SK-N-DZ (cell line): ENCODE measurements around the gene RALGPS1.

ENCODE experiments used
- DNase-seq: peaks from one replicate; pipeline ENCODE4 v3.0.0-alpha.2; 2015; ENCODE audit warnings: low spot score

Gene RALGPS1

DNA sequence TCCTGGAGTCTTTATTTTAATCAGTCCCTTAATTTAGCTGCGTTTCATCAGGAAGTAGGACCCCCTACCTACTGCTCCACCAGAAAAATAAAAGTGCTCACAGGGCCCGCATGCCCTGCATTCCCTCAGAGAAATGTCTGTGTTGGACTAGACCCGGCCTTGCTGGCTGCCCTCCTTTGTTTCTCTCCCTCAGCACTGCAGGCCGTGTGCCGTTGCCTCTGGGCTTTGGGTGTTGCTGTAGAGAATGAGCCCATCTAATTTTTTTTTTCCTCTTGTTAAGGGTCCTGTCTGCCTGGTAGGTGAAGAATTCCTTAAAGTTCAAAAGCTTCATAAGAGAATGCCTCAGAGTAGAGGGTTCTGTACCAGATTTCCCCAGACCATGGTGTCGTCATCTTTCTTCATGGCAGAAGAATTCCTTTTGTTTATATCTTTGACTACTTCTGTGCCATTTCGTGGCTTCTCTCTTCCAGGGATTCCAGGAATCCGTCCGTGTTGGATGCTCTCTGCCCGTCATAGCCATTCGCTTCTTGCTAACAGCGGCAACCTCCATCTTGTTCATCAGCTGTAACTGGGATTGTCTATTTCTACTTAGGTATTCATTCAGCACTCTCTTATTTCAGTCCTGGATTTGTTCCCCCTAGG, 257.6 kb downstream of the RALGPS1 start:
- no peak for DNase-seq

DNA sequence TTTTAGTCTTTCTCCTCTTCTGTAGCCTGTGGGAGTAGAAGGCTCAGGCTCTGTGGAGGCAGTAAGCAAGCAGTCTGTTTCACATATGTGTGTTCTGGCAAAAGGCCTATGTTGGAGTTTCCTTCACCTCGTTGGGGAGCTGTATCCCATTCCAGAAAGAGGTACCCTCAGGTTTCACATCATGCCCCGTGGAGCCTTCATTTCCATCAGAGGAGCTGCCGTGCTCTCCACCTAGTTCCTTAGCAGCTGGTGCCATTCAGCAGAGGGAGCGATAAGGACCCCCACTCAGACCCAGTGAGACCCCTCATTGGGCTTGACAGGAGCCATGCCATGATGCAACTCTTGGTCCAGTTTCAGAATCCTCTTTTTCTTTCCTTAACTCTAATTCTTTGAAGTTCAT, 258.5 kb downstream of the RALGPS1 start:
- no peak for DNase-seq

DNA sequence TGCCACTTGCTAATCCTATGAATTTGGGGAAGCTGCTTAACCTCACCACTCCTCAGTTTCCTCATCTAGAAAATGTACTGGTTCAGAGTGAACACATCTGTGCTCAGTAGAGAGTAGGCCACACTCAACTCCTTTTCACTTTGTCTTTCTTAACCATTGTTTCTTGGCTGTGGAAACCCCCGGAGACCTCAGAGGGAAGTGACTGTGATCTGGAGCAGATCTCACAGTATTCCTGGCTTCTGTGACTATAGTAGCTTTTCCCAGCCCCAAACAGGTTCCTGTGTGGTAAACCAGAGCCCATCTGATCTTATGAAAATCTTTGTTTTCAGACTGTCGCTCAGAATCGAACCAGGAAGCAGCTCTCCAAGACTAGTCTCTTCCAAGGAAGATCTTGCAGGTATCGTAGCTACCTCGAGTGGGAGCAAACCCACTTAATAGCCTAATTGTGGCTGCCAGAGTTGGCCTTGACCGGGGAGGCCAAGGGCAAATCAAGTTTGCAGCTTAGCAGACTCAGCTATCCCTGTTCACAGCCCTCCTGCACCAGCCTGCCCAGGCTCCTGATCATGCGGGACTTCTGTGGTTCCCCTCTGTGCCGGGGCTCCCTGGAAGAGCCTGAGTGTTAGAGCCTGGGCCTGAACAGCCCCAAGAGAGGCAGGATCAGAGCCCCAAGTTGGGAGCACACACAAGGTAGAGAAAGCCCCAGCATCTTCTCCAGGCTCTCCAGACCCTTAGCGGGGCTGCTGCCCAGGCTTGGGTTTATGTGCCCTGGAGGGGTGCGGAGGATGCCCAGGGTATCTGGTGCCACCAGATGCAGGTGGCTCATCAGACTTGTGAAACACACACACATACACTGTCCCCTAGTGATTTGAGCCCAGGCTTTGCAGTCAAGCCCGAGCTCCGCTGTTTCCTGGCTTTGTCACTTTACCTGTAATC, 260.1 kb downstream of the RALGPS1 start:
- DNase-seq, result no peak

DNA sequence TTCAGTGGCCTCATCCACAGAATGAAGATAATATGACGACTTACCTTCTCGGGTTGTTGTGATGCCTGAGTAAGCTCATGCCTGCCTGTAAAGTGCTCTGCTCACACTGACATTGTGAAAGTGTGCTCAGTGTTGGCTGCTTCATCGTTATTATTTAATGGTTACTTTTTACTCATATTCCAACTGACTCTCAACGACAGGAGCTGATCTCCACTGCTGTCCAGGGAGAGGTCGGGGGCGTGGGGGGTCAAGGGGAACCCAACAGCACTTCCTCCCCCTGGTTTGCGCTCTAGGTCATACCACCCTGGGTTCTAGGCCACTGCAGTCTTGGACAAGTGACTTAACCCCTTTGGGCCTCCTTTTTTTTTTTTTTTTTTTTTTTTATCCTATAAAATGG, 260.7 kb downstream of the RALGPS1 start:
- no peak for DNase-seq

DNA sequence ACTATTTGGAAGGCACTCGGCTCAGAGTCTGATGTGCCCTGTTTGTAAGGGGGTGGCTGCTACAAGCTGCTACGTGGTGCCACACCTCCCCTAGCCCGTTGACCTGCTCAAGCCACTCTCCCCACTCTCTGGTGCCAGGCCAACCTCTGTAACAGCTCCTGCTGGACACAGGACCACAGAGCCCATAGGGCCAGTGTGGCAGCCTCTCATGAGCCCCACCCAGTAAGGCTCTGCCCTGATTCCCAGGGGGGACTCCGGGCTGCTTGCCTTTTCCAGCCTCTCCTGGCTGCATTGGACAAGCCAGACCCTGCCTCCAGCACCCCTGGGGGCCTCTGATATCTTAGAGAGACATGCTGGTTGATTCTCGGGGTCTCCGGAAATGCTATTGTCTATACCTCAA, 261.2 kb downstream of the RALGPS1 start:
- DNase-seq, result no peak

DNA sequence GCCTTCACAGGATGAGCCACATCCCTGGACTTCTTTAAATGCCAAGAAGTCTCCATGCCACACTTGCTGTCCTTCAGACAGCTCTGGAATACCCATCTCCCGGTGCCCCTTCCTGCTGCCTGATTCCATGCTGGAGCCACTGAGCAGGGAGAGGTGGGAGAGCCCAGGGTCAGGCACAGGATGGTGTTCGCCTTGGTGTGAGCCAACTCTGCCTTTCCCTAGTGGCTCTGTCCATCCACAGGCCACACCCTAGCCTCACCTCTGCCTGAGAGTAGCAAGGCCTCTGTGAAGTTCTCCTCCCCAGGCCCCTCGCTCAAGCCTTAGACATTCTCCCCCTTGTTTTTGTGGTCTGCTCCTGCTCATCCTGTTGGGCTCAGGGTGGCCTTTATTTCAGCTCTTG, 262.0 kb downstream of the RALGPS1 start:
- DNase-seq, result no peak

DNA sequence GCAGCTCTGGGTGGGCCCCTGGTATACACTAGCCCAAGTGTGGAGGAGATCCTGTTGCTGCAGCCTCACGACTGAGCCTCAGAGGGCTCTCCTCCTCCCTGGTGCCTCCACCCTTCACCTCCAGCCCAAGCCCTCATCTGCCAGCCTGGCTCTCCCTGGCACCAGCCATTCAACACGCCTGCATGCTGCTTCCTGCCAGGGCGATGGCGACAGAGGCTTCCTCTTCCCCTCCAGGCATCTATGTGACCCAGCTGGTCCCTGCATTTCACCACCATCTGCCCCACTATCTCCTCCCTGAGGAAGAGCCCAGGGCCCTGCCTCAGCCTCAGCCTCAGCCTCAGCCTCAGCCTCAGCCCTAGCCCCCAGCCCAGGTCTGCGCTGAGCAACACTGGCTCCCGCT, 262.6 kb downstream of the RALGPS1 start:
- no peak for DNase-seq

DNA sequence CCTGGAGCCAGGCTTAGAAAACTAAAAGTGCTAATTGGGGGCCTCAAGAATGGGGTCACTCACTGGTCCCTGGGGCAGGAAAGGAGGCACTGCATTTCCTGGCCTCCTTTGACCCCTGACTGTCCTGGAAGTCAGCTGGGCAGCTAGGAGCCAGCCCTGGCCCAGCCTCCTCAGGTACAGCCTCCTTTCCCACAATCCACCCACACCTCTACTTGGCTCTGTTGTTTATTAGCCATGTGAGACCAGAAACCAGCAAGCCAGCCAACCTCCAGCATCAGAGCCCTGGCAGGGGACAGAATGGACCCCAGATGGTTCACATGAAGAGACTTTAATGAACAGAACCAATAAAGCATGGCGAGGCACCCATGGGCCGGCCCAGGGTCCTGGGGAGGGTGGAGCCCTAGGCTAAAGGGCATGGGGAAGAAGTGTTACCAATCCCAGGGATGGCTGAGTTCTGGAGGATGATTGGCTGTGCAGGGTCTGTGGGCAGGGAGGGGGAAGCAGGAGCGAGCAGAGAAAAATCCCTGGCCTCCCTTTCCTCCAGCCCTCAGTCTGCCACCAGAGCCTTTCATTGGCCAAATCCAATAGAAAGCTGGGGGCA, 263.2 kb downstream of the RALGPS1 start:
- DNase-seq, result no peak

DNA sequence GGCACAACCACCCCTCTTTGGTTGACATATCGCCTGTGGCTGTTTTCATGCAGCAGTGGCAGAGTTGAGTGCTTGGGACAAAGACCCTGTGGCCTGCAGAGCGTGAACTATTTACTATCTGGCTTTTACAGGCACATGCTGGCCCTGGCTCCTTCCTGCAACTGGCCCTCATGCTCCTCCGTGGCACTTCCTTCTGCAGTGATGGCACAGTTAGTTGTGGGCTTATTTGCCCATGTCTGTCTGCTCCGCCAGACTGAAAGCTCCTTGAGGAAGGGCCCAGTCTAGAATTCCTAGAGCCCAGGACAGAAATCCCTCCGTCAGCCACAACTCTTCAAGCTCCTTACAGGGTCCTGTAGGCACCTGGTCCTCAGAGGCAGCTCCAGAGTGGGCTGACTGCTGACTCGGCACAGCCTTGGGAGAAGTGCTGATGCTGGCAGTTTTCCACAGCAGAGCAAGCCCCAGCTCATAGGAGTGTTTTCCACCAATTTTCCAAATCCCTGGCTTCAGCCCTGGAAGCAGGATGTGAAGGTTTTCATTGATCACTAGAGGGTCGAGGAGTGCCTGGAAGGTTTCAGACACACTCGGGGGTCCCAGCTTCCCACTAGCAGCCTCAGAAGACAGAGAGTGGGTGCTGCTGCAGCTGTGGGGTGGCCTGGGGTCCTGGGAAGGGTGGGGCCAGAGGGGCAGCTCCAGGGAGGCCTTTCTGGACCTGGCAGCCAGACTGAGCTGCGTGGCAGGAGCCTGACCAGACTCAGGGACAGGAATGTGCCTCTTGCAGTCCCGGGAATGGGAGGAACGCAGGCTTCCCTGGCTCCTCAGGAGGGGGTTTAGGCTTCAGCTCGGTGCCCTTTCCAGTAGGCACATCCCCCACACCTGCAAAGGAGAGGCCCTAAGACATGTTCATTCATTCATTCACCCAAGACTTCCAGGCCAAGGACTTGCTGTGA, 264.4 kb downstream of the RALGPS1 start:
- no peak for DNase-seq

DNA sequence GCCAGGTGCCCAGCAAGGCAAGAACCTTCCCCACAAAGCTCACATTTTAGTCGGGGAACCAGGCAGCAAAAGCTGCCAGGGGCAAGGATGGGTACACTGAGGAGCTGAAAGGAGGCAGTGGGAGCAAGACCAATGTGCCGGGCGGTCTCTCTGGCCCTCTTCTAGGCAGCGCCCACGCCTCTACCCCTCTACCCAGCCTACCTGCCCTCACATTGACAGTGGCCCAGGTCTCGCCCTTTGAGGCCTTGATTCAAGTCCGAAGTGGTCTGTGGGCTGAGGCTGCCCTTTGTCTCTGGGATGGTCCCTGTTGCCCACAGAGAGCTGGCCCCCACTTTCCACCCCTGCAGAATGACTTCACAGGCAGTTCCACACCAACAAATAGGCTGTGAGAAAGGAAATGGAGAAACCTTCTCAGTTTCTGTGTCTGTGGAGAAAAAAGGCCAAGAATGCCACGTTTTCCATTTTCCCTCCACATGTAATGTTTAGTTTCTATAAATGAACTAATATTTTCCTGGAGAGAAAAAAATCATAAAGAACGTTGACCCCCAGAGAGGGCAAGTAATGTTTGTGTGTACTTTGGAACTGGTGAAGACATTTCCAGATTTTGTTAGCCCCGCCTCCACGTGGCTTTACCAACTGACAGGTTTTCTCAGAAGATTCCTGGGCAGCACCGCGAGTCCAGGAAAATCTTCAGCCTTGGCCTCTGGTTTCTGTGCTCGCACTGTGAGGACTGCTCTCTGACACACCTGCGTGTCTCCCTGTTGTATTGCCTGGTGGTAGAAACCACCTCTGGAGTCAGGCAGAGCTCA, 265.3 kb downstream of the RALGPS1 start:
- DNase-seq, result no peak

DNA sequence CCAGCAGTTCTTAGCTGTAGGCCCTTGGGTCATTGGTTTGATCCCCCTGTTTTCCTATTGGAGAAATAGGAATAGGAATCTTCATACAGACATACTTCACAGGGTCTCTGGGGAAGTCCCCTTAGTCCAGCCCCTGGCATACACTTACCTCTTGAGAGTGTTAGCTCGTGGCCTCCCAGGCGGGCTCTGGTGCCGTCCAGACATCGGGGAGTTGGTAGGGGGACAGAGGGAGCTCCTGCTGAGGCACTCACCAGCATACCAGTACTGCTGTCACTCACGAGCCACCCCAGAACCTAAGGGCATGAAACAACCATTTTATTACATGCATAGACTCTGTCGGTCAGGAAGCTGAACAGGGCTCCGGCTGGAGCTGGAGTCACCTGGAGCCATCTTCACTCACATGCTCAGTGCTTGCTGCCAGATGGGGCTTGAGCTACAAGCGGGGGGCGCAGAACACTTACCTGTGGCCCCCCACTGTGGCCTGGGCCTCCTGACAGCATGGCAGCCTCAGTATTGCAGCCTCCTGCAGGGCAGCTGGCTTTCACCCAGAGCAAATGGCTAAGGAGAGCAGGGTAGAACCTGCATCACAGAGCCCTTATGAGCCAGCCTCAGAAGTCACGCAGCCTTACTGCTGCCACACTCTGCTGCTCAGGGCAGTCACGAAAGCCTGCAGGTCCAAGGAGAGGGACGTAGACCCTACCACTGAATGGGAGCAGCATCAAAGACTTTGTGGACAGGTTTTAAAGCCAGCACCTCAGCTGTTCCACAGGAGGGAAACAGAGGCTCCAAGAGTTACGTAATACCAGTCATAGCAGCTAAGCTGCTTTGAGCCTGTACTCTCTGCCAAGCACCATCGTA, 266.1 kb downstream of the RALGPS1 start:
- no peak for DNase-seq

DNA sequence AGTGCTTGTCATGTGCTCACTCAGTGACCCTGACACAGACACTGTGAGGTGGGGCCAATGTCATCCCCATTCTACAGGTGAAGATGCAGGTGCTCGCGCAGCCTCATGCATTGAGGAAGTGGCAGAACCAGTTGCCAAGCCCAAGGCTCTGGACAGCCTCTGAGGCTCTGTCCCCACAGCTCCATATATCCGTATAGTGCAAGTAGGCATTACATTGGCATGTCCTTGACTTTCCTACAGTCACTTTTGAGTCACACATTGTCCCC, 266.7 kb downstream of the RALGPS1 start:
- no peak for DNase-seq

DNA sequence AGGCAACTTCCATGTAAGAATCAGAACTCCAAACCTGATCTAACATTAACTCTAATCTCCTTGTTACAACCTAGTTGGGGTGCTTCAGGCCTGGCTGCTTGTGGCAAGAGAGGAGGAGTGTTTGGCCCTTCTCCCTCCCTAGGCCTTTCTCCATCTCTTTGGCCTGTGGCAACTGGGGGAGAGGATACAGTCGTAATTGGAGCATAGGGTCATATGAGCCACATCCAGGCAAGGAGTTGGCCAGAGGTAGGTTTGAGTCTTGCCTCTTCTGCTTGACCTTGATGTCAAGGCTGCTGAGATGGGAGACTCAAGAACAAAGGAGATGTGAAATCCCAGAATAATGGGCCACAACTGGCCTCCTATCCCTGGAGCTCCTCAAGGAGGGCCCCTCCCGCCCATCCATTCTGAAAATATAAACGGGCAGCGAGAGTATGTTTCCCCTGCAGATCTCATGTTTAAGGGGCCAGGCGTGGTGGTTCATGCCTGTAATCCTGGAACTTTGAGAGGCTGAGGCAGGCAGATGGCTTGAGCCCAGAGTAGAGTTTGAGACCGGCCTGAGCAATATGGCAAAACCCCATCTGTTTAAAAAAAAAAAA, 267.1 kb downstream of the RALGPS1 start:
- no peak for DNase-seq

DNA sequence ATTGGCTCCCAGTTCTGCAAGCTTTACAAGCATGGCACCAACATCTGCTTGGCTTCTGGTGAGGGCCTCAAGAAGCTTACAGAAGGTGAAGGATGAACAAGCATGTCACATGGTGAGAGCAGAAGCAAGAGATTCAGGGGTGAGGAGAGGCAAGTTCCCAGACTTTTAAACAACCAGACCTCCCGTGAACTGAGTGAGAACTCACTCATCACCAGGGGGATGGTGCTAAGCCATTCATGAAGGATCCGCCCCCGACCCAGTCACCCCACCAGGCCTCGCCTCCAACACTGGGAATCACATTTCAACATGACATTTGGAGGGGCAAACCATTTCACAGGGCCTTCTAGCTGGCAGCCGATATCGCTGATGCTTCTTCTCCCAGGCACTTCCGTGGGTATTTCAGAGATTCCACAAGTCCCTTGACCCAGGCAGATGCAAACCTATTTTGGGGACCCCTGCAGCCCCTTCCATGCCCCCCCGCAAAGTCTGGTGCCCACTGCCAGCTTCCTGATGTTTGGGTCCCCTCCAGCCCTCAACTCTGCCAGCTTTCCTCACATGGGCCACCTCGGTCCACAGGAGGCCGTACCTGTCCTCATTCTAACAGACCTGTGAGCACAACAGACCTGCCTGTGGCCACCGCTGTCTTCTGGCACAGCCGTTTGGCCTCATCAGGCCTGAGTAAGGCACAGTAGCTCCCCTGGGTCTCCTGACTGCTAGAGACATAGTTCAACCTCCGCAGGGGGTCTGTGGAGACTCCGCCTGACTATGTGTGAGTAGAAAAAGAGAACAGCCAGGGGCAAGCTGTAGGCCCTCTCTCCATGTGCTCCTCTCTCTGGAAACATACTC, 268.5 kb downstream of the RALGPS1 start:
- no peak for DNase-seq

DNA sequence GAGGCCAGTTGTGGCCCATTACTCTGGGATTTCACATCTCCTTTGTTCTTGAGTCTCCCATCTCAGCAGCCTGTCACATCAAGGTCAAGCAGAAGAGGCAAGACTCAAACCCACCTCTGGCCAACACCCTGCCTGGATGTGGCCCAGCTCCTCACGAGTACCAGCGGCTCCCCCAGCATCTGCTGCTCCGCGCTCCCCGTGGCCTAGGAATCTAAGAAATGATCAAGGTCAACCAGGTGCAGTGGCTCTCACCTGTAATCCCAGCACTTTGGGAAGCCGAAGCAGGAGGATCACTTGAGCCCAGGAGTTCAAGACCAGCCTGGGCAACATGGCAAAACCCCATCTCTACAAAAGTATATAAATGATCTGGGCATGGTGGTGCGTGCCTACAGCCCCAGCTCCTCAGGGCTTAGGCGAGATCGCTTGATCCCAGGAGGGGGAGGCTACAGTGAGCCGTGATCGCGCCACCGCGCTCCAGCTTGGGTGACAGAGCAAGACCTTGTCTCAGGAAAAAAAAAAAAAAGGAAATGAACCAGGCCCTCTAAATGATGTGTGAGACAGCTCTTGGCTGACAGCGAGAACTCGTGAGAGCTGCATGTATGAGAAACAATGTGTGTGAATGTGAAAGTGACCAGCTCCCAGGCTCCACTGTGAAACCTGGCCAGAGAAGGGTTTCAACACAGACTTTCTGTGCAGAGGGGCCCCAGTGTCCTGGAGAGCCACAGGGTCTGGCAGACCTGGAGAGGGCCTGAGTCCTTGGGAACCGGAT, 269.4 kb downstream of the RALGPS1 start:
- DNase-seq, result no peak

DNA sequence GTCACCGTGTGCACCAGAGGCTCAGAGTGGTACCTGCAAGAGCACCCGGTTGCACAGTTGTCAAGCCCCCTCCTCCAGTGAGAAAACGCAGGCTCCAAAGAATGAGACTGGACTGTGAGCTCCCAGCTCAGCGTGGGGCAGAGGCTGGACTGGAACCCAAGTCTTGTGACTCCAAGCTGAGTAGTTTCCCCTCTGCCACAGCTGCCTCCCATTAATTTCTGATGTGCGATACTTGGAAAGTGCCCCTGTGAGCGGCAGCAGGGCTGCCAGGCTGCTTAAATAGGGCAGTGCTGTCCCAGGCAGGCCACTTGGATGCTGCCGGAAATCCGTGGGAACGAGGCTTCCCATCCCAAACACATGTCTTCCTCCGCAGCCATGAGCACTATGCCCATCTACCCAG, 270.1 kb downstream of the RALGPS1 start:
- no peak for DNase-seq

DNA sequence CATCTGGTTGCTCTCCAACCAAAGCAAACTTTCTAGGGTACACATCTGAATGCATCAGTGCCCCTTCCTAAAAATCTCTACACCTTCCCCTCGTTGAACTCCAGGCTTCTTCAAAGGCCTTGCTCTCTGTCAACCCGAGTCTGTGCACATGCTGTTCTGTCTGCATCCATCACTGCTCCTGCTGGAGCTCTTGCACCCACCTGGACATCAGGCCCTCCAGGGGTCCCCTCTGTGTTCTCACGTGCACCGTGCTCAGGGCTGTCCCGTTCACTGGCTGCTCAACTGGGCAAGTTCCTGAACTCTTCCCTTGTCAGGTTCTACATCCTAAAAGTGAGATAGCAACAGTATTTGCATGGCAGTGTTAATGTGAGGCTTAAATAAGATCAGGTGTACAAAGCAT, 270.6 kb downstream of the RALGPS1 start:
- DNase-seq, result no peak
